Erythroblast (primary cell): Measurements from ENCODE around the gene ADAMTSL2.
"Not testable (repeated sequence)": the region's sequence is repeated elsewhere in the genome, so short reads cannot be mapped to it uniquely, and the experiment has no call there.

ENCODE experiments used
- DNase-seq, 2 experiments: peaks; one replicate each; lab custom pipeline; 2025; lab: John Stamatoyannopoulos, UW
- GATA1 ChIP-seq: IDR thresholded peaks from 2 replicates; pipeline ENCODE4 v1.6.1; 2011; ENCODE audit warnings: low read depth, mild to moderate bottlenecking, control low read depth, low read length, moderate library complexity
- POLR2A ChIP-seq: IDR thresholded peaks from 2 replicates; pipeline ENCODE4 v1.6.1; 2011; ENCODE audit warnings: mild to moderate bottlenecking, low read length

The ADAMTSL2 gene

GRCh38 chr9:133558191-133559126, 24.0 kb downstream of the ADAMTSL2 start:
- TF ChIP-seq POLR2A (no peak), GATA1 (no peak)
- DNase-seq = peak in 1 of 2 experiments; percentile 46

- DNase-seq = no peak
- TF ChIP-seq POLR2A = no peak
- no peak for TF ChIP-seq GATA1
Observed at GRCh38 chr9:133560311-133560710, 25.8 kb downstream of the ADAMTSL2 start.

- DNase-seq = no peak
Observed at GRCh38 chr9:133560944-133561343, 26.4 kb downstream of the ADAMTSL2 start.

GRCh38 chr9:133561976-133562554, 27.6 kb downstream of the ADAMTSL2 start:
- DNase-seq = no peak
- TF ChIP-seq GATA1 (no peak), POLR2A (no peak)

More at GRCh38 chr9:133560944-133561343, 26.4 kb downstream of the ADAMTSL2 start:
- TF ChIP-seq POLR2A (no peak), GATA1 (no peak)

DNA sequence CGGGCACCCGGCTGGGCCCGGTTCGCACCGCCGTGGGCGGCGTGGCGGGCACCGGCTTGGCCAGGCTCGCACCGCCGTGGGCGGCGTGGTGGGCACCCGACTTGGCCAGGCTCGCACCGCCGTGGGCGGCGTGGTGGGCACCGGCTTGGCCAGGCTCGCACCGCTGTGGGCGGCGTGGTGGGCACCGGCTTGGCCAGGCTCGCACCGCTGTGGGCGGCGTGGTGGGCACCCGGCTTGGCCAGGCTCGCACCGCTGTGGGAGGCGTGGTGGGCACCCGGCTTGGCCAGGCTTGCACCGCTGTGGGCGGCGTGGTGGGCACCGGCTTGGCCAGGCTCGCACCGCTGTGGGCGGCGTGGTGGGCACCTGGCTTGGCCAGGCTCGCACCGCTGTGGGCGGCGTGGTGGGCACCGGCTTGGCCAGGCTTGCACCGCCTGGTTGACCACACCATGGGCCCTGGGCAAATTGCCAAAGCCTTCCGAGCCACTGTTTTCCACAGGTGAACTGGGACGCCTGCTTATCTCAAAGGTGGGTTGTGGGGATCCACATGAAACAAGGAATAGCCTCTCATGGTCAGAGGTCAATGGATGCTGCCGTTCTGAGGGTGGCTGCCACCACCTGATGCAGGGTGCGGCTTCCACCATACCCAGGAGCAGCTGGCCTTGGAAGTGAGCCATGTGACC, 28.2 kb downstream of the ADAMTSL2 start:
- DNase-seq = no peak
- TF ChIP-seq POLR2A (no peak), GATA1 (no peak)

- no peak for DNase-seq
- TF ChIP-seq GATA1 (no peak), POLR2A (no peak)
Observed at GRCh38 chr9:133563291-133563796, 28.8 kb downstream of the ADAMTSL2 start.

- not testable (repeated sequence) for DNase-seq
Observed at GRCh38 chr9:133563814-133564213, 29.3 kb downstream of the ADAMTSL2 start.

- DNase-seq = no peak
- TF ChIP-seq POLR2A = no peak
- no peak for TF ChIP-seq GATA1
Observed at GRCh38 chr9:133564451-133565116, 30.1 kb downstream of the ADAMTSL2 start.

DNA sequence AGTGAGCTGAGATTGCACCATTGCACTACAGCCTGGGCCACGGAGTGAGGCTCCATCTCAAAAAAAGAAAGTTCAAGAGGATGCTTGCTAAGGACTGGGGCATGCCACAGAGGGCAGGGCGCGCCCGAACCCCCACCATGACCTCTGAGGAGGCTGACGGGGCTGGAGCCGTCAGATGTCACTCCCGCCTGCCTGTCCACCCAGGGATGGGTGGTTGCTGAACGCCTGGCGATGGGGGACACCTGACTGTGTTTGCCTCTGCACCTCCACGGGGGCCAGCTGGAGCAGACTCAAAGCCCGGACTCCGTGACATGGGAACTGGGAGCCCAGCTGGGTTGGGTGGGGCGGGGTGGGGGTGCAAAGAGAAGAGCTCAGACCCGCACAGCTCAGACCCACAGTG, 31.9 kb downstream of the ADAMTSL2 start:
- TF ChIP-seq GATA1 (no peak), POLR2A (no peak)
- DNase-seq = no peak

DNA sequence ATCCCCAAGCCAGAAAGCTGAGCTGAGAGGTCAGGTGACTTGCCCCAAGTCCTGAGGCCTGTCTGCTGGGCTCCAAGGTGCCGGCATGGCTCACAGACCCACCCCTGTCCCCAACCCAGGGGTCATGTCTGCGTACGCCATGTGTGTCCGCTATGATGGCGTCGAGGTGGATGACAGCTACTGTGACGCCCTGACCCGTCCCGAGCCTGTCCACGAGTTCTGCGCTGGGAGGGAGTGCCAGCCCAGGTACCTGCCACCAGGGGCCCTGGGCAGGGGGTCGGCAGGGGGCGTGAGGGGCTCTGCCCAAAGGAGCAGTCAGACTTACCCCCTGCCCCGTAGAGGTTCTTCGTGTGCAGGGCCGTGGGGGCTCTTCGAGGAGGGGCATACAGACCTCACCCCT, 32.3 kb downstream of the ADAMTSL2 start:
- TF ChIP-seq POLR2A = no peak
- TF ChIP-seq GATA1 = no peak
- no peak for DNase-seq

DNA sequence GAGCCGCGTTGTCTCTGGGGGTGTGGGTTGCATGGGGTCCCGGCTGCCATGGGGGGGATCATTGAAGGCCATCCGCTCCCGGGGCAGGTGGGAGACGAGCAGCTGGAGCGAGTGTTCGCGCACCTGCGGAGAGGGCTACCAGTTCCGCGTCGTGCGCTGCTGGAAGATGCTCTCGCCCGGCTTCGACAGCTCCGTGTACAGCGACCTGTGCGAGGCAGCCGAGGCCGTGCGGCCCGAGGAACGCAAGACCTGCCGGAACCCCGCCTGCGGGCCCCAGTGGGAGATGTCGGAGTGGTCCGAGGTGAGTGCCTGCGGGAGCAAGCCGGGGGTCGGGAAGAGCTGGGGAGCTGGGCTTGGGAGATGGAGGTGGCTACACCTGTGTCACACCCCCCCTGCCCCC, 33.7 kb downstream of the ADAMTSL2 start:
- TF ChIP-seq GATA1 (no peak), POLR2A (no peak)
- DNase-seq = no peak

GRCh38 chr9:133569121-133569785, 34.7 kb downstream of the ADAMTSL2 start:
- no peak for TF ChIP-seq GATA1
- no peak for TF ChIP-seq POLR2A
- no peak for DNase-seq

- DNase-seq = no peak
- TF ChIP-seq GATA1 (no peak), POLR2A (no peak)
Observed at GRCh38 chr9:133569891-133570690, 35.6 kb downstream of the ADAMTSL2 start.
